Thymus (tissue), 14 donors: Measurements from ENCODE around the gene SFI1. TPM values are rescaled to one million over a fixed set of nuclear protein-coding genes. Genes with fewer than 3 reads are reported as not detected.

Experiments
- DNase-seq, 9 donors: peaks; one replicate each; pipeline ENCODE4 v3.0.0-alpha.2; 2013; ENCODE audit warnings: low spot score in 9 of 9, low read depth in 6 of 9, missing footprints in 1 of 9
- H3K27ac ChIP-seq, 2 donors: one replicate each; pipeline ENCODE4 v1.5.1; 2013; ENCODE audit warnings: control low read depth in 1 of 2, low read depth in 1 of 2, low read length in 1 of 2, mild to moderate bottlenecking in 1 of 2, moderate library complexity in 1 of 2
- H3K27me3 ChIP-seq, 2 donors: one replicate each; pipeline ENCODE4 v1.5.1; 2013; ENCODE audit warnings: low read length in 1 of 2; ENCODE audit not compliant: control insufficient read depth in 2 of 2, insufficient read depth in 1 of 2
- H3K36me3 ChIP-seq, 2 donors: one replicate each; pipeline ENCODE4 v1.5.1; 2013; ENCODE audit warnings: low read length in 1 of 2, mild to moderate bottlenecking in 1 of 2, moderate library complexity in 1 of 2; ENCODE audit not compliant: control insufficient read depth in 2 of 2, insufficient read depth in 2 of 2
- H3K4me1 ChIP-seq, 2 donors: one replicate each; pipeline ENCODE4 v1.5.1; 2013; ENCODE audit warnings: low read length in 2 of 2; ENCODE audit not compliant: control insufficient read depth in 2 of 2, insufficient read depth in 2 of 2
- H3K4me3 ChIP-seq, 2 donors: one replicate each; pipeline ENCODE4 v1.5.1; 2013; ENCODE audit warnings: low read length in 2 of 2, control low read depth in 1 of 2, mild to moderate bottlenecking in 1 of 2
- H3K9me3 ChIP-seq, 2 donors: one replicate each; pipeline ENCODE4 v1.5.1; 2013; ENCODE audit warnings: low read length in 1 of 2, mild to moderate bottlenecking in 1 of 2; ENCODE audit not compliant: control insufficient read depth in 2 of 2, insufficient read depth in 1 of 2
- WGBS: extraction: QIAGEN DNeasy Blood & Tissue Kit; methylation state at CpG from one replicate; pipeline ENCODE4 v1.1.7; 2013; 5-methylcytosine and 5-hydroxymethylcytosine counted together
- long read RNA-seq, 10 donors: transcript quantifications; one replicate each; lab custom pipeline, GENCODE V29; 2026
- polyA plus RNA-seq: library from polyadenylated mRNA; stranded (reverse); fragments of 200-250 nt; gene quantifications from one replicate; pipeline ENCODE4 v1.2.3, GENCODE V29; 2013
- total RNA-seq: library from RNA; stranded (reverse); fragments of 120-200 nt; gene quantifications from one replicate; pipeline ENCODE4 v1.2.4, GENCODE V29; 2013
- donor health status: healthy.

SFI1 gene, protein sequence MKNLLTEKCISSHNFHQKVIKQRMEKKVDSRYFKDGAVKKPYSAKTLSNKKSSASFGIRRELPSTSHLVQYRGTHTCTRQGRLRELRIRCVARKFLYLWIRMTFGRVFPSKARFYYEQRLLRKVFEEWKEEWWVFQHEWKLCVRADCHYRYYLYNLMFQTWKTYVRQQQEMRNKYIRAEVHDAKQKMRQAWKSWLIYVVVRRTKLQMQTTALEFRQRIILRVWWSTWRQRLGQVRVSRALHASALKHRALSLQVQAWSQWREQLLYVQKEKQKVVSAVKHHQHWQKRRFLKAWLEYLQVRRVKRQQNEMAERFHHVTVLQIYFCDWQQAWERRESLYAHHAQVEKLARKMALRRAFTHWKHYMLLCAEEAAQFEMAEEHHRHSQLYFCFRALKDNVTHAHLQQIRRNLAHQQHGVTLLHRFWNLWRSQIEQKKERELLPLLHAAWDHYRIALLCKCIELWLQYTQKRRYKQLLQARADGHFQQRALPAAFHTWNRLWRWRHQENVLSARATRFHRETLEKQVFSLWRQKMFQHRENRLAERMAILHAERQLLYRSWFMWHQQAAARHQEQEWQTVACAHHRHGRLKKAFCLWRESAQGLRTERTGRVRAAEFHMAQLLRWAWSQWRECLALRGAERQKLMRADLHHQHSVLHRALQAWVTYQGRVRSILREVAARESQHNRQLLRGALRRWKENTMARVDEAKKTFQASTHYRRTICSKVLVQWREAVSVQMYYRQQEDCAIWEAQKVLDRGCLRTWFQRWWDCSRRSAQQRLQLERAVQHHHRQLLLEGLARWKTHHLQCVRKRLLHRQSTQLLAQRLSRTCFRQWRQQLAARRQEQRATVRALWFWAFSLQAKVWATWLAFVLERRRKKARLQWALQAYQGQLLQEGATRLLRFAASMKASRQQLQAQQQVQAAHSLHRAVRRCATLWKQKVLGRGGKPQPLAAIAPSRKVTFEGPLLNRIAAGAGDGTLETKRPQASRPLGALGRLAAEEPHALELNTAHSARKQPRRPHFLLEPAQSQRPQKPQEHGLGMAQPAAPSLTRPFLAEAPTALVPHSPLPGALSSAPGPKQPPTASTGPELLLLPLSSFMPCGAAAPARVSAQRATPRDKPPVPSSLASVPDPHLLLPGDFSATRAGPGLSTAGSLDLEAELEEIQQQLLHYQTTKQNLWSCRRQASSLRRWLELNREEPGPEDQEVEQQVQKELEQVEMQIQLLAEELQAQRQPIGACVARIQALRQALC
- total RNA-seq (21.6 TPM), polyA plus RNA-seq (116 TPM)
- long read RNA-seq, donor 1, result 0 reads
- long read RNA-seq, donor 2, transcript SFI1-221 (6 exons, 1,485 nt), result major isoform, 8 of 127 reads
- long read RNA-seq, donor 2, transcript SFI1-227 (3 exons, 735 nt), result minor isoform, 5 of 127 reads
- long read RNA-seq, donor 2, transcript SFI1-226 (3 exons, 580 nt), result minor isoform, 5 of 127 reads
- long read RNA-seq, donor 2, partial matches to known transcripts, result 91 of 127 reads
- long read RNA-seq, donor 2, other reads (novel, unspliced or antisense), result 17 of 127 reads
- long read RNA-seq, donor 3, transcript SFI1-221 (6 exons, 1,485 nt), result major isoform, 6 of 13 reads
- long read RNA-seq, donor 3, partial matches to known transcripts, result 5 of 13 reads
- long read RNA-seq, donor 3, other reads (novel, unspliced or antisense), result 0 of 13 reads
- long read RNA-seq, donor 4, partial matches to known transcripts, result 0 of 7 reads
- long read RNA-seq, donor 4, other reads (novel, unspliced or antisense), result 0 of 7 reads
- long read RNA-seq, donor 5, partial matches to known transcripts, result 11 of 20 reads
- long read RNA-seq, donor 5, other reads (novel, unspliced or antisense), result 0 of 20 reads
- long read RNA-seq, donor 6, partial matches to known transcripts, result 0 of 3 reads
- long read RNA-seq, donor 6, other reads (novel, unspliced or antisense), result 0 of 3 reads
- long read RNA-seq, donor 7, partial matches to known transcripts, result 48 of 49 reads
- long read RNA-seq, donor 7, other reads (novel, unspliced or antisense), result 0 of 49 reads
- long read RNA-seq, donor 8, partial matches to known transcripts, result 16 of 17 reads
- long read RNA-seq, donor 8, other reads (novel, unspliced or antisense), result 0 of 17 reads
- long read RNA-seq, donor 9, partial matches to known transcripts, result 20 of 28 reads
- long read RNA-seq, donor 9, other reads (novel, unspliced or antisense), result 5 of 28 reads
- long read RNA-seq, donor 10, partial matches to known transcripts, result 22 of 24 reads
- long read RNA-seq, donor 10, other reads (novel, unspliced or antisense), result 0 of 24 reads

DNA sequence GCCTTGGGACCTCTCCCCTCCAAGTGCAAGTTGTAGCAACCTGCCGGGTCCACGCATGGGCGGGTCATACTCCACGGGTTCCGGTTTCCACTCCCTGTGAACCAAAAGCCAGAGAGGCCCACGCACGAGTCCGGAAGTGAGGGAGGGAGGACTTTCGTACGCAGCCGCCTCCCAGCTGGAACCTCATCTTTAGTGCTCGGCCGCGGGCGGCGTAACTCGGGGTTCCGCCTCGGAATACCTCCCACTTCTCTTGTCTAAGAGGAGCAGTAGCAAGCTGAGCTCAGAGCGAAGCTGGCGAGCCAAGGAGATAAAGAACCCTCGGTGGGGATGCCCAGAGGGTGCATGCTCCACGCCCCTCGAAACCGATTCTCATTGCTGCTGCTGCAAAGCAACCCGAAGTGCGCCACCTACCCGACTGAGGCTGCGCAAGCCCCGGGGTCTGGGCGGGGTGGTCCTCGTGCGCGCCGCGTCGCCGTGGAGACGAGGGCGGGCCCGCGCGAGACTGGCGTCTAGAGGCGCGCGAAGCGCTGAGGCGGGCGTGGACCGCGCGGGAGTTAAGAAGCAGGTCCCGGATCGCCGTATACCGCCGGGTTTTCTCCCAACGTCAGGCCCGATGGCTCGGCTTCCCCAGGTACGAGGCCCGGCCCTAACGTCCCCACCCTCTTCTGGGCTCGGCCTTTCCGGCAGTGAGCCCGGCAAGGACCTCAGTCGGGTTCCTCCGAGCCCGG is at the start of gene SFI1:
Gene SFI1 (plus strand): TSS at position 530 of the 728 bp plus-strand sequence. CDS start 11,749 bp downstream, outside the sequence.
- DNase-seq, result peak; percentile 83 to 96 (median 92)
- H3K9me3 ChIP-seq, result no peaks in the 10 kb centered on the region
- WGBS, result under 1% methylated on average over 70 of the region's 70 CpGs
- peak within 1 kb of the TSS; percentile 87 to 97 for H3K27ac ChIP-seq
- H3K4me1 ChIP-seq, result peaks cover 6 to 22% of the 10 kb centered on the region in 2 donors
- peak within 1 kb of the TSS; percentile 60 to 62 for H3K4me3 ChIP-seq
- no peaks in the 10 kb centered on the region for H3K27me3 ChIP-seq
- H3K36me3 ChIP-seq, result peaks cover 0 to 4% of the 10 kb centered on the region in 2 donors

DNA sequence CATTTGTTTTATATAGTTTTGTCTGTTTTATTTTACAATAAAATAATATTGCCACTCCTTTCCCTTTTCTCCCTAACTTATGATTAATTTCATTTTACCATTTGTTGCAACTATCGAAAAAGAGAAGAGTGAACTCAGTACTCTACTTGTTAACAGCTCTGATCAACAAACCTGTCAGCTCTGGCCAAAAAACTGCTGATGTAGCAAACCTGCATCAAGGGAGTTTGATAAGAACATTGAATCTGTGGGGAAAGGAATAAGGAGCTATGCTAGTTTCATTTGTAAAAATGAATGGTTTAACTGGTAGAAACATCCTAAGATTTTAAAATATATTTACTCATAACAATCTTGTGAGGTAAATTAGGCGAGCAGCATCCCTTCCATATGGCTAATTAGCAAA is 49.6 kb upstream of the SFI1 start:
- peaks cover 34 to 49% of the 10 kb centered on the region in 2 donors for H3K36me3 ChIP-seq
- H3K4me3 ChIP-seq, result no peak overlapping the region
- H3K27me3 ChIP-seq, result no peaks in the 10 kb centered on the region
- no peak for DNase-seq
- H3K9me3 ChIP-seq, result no peaks in the 10 kb centered on the region
- no peak overlapping the region for H3K27ac ChIP-seq
- no peaks in the 10 kb centered on the region for H3K4me1 ChIP-seq
- 98% methylated on average over 2 of the region's 2 CpGs for WGBS

DNA sequence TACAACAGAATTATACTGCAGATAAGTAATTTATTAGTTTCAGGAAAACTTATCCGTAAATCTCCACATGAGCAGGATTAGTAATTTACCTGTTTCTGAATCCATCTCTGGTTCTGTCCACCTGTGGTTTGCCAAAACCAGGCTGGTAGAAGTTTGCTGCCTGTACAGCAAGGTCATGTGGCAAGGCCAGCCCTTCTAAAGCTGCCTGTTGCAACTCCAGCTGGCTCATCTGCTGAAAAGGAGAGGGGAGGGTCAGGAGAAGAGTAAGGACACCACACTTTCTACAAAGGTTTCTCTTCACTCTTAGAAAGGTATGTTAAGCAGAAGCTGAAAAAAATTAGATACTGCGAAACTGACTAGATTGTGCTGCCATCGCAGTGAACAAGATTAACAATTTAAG is 49.0 kb upstream of the SFI1 start:
- Histone ChIP-seq H3K9me3 (no peaks in the 10 kb centered on the region), H3K36me3 (peaks cover 30 to 48% of the 10 kb centered on the region in 2 donors), H3K27me3 (no peaks in the 10 kb centered on the region), H3K4me1 (no peaks in the 10 kb centered on the region), H3K27ac (no peak overlapping the region), H3K4me3 (no peak overlapping the region)
- DNase-seq, result no peak
- WGBS, result 98% methylated on average over 3 of the region's 3 CpGs

DNA sequence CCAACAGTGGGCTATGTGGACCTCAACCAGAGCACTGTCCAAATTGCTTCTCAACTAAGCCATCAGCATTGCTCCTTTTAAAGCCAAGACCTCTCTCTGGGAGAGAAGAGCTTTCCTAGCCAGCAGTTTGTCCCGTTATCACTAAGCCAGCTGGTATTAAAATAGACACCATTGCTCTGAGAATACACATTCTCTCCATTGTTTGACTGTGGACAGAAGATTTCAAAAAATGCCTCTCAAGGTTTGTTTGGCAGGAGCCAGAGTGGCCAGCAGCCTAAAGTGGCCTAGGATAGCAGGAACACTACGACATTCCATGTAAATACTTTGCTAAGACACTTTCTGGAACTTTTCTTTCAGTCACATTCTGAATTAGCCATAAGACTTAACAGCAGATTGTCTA is 48.0 kb upstream of the SFI1 start:
- Histone ChIP-seq H3K27ac (no peak overlapping the region), H3K4me1 (no peaks in the 10 kb centered on the region), H3K4me3 (no peak overlapping the region), H3K36me3 (peaks cover 23 to 46% of the 10 kb centered on the region in 2 donors), H3K27me3 (no peaks in the 10 kb centered on the region), H3K9me3 (no peaks in the 10 kb centered on the region)
- over 99% methylated on average over 2 of the region's 2 CpGs for WGBS
- no peak for DNase-seq

DNA sequence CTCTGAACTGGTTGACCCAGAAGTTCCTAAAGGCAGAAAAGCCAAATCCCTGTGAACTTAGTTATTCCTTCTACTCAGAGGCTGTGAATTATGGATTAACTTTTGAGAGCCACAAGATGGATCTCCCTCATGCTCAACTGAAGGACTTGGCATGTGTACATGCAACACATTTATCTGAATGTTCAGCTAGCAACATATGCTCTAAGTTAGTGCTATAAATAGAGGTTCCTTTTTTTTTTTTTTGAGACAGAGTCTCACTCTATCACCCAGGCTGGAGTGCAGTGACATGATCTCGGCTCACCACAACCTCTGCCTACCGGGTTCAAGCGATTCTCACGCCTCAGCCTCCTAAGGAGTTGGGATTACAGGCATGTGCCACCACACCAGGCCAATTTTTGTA is 46.8 kb upstream of the SFI1 start:
- Histone ChIP-seq H3K27me3 (no peaks in the 10 kb centered on the region), H3K4me1 (no peaks in the 10 kb centered on the region), H3K4me3 (no peak overlapping the region), H3K27ac (no peak overlapping the region), H3K9me3 (no peaks in the 10 kb centered on the region), H3K36me3 (peaks cover 21 to 51% of the 10 kb centered on the region in 2 donors)
- WGBS, result 86% methylated on average over 4 of the region's 4 CpGs
- DNase-seq, result no peak

- H3K27ac ChIP-seq, result no peak overlapping the region
- H3K4me3 ChIP-seq, result no peak overlapping the region
- DNase-seq, result peak in 6 of 9 donors; percentile 2 to 55 (median 20)
- no peaks in the 10 kb centered on the region for H3K9me3 ChIP-seq
- peaks cover 12 to 56% of the 10 kb centered on the region in 2 donors for H3K36me3 ChIP-seq
- WGBS, result 94% methylated on average over 5 of the region's 5 CpGs
- H3K4me1 ChIP-seq, result no peaks in the 10 kb centered on the region
- no peaks in the 10 kb centered on the region for H3K27me3 ChIP-seq
Measured at GRCh38 chr22:31451709-31452571, 44.4 kb upstream of the SFI1 start.

GRCh38 chr22:31461699-31462098 is 34.6 kb upstream of the SFI1 start:
- no peaks in the 10 kb centered on the region for H3K9me3 ChIP-seq
- WGBS, result 99% methylated on average over 3 of the region's 3 CpGs

More at GRCh38 chr22:31461699-31462098, 34.6 kb upstream of the SFI1 start:
- no peaks in the 10 kb centered on the region for H3K4me1 ChIP-seq
- H3K4me3 ChIP-seq, result no peak overlapping the region
- H3K27ac ChIP-seq, result no peak overlapping the region
- DNase-seq, result no peak
- peaks cover 41 to 55% of the 10 kb centered on the region in 2 donors for H3K36me3 ChIP-seq
- H3K27me3 ChIP-seq, result no peaks in the 10 kb centered on the region
